ENCODE data around the gene ANKRD13C.

Gene ANKRD13C

GRCh38 chr1:70293186-70293843, 61.2 kb downstream of the ANKRD13C start:
- no peak overlapping the region for H3K4me3 ChIP-seq (ENCODE audit: low read depth, low read length)
- TF ChIP-seq, protein P1, sequence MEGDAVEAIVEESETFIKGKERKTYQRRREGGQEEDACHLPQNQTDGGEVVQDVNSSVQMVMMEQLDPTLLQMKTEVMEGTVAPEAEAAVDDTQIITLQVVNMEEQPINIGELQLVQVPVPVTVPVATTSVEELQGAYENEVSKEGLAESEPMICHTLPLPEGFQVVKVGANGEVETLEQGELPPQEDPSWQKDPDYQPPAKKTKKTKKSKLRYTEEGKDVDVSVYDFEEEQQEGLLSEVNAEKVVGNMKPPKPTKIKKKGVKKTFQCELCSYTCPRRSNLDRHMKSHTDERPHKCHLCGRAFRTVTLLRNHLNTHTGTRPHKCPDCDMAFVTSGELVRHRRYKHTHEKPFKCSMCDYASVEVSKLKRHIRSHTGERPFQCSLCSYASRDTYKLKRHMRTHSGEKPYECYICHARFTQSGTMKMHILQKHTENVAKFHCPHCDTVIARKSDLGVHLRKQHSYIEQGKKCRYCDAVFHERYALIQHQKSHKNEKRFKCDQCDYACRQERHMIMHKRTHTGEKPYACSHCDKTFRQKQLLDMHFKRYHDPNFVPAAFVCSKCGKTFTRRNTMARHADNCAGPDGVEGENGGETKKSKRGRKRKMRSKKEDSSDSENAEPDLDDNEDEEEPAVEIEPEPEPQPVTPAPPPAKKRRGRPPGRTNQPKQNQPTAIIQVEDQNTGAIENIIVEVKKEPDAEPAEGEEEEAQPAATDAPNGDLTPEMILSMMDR (IDR thresholded peaks at IDR 0.05; ENCODE audit: insufficient read depth, low read depth, low read length, missing control alignments) = no peak
- peak; percentile 3 for DNase-seq (ENCODE audit: low read depth)

DNA sequence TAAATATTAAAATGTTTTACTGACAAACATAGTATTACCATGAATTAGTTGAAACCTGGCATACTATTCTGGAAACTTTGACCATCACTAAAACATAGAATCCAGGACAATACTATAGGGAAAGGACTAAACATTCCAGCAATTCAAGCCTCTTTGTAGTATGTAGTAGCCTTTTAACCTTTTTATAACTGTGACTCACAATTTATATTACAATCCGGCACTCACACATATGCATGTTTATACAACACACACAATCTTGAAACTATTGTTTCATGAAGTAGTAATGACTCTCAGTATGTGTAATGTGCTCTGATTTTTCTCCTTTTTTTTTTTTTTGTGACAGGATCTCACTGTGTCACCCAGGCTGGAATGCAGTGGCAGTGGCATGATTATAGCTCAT, 64.3 kb downstream of the ANKRD13C start:
- no peak overlapping the region for H3K4me3 ChIP-seq (ENCODE audit: low read depth, low read length)
- no peak for DNase-seq (ENCODE audit: low read depth)

GRCh38 chr1:70288166-70288565, 66.4 kb downstream of the ANKRD13C start:
- H3K4me3 ChIP-seq (ENCODE audit: low read depth, low read length) = no peak overlapping the region
- no peak for DNase-seq (ENCODE audit: low read depth)
- TF ChIP-seq, protein P1 (IDR thresholded peaks at IDR 0.05; ENCODE audit: insufficient read depth, low read depth, low read length, missing control alignments) = no peak

More for the DNA sequence above, 64.3 kb downstream of the ANKRD13C start:
- TF ChIP-seq, protein P1 (IDR thresholded peaks at IDR 0.05; ENCODE audit: insufficient read depth, low read depth, low read length, missing control alignments) = no peak

DNA sequence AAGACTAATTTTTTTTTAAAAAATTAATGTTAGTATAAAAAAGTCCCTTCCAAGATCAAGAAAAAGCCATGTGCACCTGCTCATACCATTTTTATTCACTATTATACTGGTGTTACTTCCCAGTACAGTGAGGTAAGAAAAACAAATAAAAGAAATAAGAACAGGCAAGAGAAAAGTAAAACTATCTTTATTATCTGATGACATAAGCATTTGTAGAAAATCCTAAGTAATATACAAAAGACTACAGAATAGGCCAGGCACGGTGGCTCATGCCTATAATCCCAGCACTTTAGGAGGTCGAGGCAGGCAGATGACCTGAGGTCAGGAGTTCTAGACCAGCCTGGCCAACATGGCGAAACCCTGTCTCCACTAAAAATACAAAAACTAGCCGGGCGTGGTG, 68.1 kb downstream of the ANKRD13C start:
- no peak overlapping the region for H3K4me3 ChIP-seq (ENCODE audit: low read depth, low read length)
- TF ChIP-seq, protein P1 (IDR thresholded peaks at IDR 0.05; ENCODE audit: insufficient read depth, low read depth, low read length, missing control alignments) = no peak
- DNase-seq (ENCODE audit: low read depth) = no peak

DNA sequence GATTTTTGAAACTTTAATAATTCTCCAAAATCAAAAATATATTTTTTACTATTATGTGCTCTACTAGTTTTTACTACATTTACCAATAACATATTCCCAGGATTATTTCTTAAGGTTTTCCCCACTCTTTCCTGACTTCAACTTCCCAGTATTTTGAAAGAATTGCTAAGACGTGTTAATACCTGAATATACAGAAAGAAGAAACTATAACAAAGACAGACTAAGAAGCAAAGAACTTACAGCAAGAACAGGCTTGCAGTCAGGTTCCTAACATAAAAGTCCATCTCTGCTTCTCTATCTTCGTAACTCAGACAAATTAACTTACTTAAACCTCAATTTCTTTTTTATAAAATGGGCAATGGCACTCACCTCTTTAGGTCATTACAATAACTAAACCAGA, 70.2 kb downstream of the ANKRD13C start:
- no peak overlapping the region for H3K4me3 ChIP-seq (ENCODE audit: low read depth, low read length)
- no peak for DNase-seq (ENCODE audit: low read depth)
- TF ChIP-seq, protein P1 (IDR thresholded peaks at IDR 0.05; ENCODE audit: insufficient read depth, low read depth, low read length, missing control alignments) = no peak

- TF ChIP-seq, protein P1 (IDR thresholded peaks at IDR 0.05; ENCODE audit: insufficient read depth, low read depth, low read length, missing control alignments) = no peak
- DNase-seq (ENCODE audit: low read depth) = no peak
- H3K4me3 ChIP-seq (ENCODE audit: low read depth, low read length) = no peak overlapping the region
Observed at GRCh38 chr1:70278710-70279109, 75.8 kb downstream of the ANKRD13C start.

- DNase-seq (ENCODE audit: low read depth) = no peak
- TF ChIP-seq, protein P1 (IDR thresholded peaks at IDR 0.05; ENCODE audit: insufficient read depth, low read depth, low read length, missing control alignments) = no peak
- H3K4me3 ChIP-seq (ENCODE audit: low read depth, low read length) = no peak overlapping the region
Observed at GRCh38 chr1:70277875-70278274, 76.6 kb downstream of the ANKRD13C start.

All from GM12865 (cell line).